ENCODE measurements around the gene GTF2F2.

DNA sequence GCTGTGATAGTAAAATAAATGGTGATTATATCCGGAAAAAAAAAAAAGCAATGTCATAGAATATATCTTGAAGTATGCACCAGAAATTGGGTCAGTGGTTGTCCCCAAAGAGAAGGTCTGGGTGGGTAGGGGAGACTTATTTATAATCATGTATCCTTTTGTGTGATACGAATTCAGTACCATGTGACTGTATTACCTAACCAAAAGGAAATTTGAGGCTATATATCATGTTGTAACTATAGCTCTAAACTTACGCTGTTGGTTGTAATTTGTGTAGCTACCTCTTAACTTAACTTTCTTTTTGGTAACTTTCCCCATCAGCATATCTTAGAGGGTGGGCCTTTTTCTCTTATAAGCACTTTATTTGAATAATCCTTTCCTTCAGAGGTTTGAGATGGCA lies 105.7 kb downstream of the GTF2F2 start:
- TF ChIP-seq POLR2AphosphoS5 (IDR thresholded peaks at IDR 0.05; ENCODE audit: low read depth, low read length) (no peak), POLR2A (IDR thresholded peaks at IDR 0.05; ENCODE audit: low read depth, low read length) (no peak)
